ENCODE measurements around the gene RPL35.

Gene RPL35

DNA sequence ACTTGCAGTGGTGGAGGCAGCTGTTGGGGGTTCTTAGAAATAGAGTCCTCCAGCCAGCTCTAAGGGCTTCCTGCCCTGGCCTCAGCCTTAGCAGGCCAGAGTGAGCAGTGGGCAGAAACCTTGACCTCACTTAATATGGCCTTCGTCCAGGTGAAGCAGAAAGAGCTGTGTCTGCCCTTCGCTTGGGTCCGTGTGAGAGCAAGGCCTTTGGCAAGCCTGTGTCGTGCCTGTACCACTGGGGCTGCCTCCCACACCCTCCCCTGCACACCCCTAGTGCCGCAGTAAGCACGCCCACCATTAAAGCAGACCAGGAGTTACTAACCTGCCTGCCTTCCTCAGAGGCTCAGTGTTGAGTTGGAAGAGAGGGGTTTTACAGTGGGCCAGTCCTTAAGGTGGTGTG is 13.7 kb upstream of the RPL35 start:
- no peak for DNase-seq (ENCODE audit: low spot score)

GRCh38 chr9:124873664-124874063 is 11.9 kb upstream of the RPL35 start:
- DNase-seq (ENCODE audit: low spot score), result peak; percentile 74

DNA sequence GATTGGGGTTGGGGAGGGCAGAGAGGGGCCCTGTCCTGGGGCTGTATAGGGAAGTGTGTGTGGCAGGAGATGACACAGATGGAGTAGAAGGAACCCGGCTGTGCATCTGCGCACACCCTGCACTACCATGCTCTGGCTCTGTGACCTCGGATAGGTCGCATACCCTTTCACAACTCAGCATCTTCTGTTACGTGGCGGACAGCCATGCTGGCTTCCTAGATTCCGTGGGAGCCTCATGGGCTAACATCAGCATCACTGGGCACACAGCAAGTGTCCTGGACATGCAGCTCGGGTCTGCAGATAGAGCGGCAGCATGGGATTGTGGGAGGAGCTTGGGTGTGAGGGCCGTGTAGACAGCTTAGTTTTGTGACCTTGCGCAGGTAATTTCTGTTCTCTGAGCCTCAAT is 9.4 kb upstream of the RPL35 start:
- DNase-seq (ENCODE audit: low spot score), result no peak

DNA sequence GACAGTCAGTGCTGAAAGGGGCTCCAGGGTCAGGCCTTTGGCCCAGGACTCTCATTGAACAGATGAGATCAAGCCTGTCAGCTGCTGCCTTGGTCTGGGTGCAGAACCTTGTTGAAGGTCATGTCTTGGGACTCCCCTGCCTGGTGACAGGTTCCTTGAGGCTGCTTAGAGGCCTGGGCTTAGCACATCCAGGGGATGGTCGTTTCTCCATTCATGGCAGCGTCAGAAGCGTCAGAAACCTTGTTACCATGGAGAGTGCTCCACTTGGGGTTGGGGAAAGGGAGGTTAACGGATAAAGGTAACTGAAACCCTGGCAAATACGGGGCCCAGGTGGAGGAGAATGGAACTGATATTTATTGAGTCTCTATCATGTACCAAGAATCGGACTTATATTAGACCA is 9.0 kb upstream of the RPL35 start:
- DNase-seq (ENCODE audit: low spot score), result no peak

DNA sequence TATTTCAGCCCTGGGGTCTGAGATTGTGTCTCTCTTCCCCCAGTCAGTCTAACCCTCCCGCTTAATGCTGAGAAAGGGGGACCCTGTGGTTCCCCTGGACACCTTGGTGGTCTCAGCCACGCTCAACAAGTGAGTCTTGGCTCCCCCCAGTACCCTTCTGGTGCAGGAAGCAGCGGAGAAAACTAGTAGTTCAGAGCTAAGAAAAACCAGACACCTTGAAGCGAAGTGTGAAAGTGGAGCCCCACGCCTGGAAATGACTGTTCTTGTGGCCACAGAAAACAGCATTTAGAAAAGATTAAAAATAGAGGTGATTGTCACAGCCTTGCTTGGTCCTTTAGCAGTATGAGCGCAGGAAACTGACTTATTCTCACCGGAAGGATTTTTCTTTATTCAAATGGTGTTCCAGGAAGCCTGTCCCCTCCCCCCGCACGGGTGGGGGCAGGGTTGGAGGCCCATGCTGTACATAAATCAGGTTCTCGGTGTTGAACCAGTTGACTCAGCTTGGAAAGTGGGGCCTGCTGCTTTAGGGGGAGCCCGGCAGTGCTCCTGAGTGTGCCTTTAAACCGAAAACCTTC is 8.3 kb upstream of the RPL35 start:
- no peak for DNase-seq (ENCODE audit: low spot score)

- DNase-seq (ENCODE audit: low spot score), result no peak
Observed at GRCh38 chr9:124869466-124869985, 7.8 kb upstream of the RPL35 start.

- DNase-seq (ENCODE audit: low spot score), result peak; percentile 88
Observed at GRCh38 chr9:124868511-124869465, 7.0 kb upstream of the RPL35 start.

DNA sequence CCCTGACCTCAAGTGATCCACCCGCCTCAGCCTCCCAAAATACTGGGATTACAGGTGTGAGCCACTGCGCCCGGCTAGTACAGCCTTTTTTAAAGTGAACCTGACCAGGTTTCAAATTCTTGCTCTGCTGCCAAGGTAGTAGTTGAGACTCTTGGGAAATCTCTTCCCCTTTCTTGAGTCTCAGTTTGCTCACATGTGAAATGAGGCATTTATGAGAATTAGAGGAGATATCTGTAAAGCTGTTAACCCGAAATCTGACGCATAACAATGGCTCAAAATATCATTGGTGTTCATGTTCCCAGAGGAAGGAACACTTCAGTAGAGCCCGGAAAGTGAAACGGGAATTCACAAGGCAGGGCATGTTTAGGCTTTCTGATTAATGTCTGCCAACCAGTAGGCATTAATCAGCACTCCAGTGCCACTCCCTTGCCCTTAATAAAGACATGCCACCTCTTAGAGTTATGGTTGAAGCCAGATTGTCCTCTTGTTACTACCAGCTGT is 1.7 kb upstream of the RPL35 start:
- no peak for DNase-seq (ENCODE audit: low spot score)

GRCh38 chr9:124860582-124861341 is 995 bp downstream of the RPL35 start:
- no peak for DNase-seq (ENCODE audit: low spot score)

- DNase-seq (ENCODE audit: low spot score), result no peak
Observed at GRCh38 chr9:124859803-124860581, 1.8 kb downstream of the RPL35 start.

DNA sequence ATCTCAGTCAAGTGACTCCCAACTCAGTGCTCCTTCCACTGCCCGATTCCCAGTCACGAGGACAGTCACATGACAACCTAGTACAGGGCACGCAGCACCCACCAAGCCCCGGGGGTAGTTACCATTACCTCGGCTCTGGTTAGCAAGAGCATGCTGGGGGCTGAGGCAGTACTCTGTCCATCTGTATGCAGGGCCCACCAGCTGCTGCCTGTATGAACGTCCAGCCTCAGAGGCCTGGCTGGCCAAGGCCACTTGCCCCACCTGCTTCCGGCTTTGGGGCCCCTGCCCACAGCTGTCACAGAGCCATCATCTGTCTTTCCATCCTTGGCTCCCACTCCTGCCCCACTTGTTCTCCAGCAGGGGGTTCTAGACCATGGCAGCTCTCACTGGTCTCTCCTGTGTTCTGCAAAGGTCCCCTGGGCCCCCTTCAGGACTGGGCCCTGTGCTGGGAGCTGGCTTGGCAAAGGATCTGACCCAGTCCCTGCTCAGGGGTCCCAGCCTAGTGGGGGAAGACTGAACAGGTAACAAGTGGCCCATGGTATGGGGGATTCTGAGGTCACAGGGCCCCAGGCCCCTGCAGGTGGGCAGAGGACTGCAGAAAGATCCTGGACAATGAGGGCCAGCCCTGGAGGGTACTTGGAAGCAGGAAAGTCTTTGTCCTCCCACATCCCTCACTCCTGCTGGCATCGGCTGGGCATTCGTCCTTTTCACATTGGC is 3.3 kb downstream of the RPL35 start:
- DNase-seq (ENCODE audit: low spot score), result no peak

DNA sequence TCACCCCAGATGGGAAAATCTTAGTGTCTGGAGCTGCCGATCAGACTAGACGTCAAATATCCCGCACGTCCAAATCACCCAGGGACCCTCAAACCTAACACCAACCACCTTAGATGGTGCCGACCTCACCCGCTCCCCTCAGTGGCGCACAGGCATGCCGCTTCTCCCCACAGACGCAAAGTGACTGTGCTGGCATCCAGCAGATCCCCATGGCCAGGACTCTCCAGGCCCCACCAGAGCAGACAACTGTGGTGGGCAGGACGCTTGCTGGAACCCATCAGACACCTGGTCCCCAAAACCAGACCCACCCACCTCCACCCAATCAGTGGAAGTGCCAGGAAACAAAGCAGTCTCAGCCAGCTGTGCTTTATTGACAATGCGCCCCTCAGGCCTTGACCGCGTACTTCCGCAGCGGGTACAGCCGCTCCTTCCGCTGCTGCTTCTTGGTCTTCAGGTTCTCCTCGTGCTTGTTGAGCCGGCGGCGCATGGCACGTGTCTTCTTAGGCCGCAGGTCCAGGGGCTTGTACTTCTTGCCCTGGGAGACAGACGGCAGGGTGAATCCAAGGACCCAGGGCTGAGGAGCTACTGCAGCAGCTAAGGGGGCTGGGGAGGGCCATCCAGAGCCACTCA is 4.1 kb downstream of the RPL35 start:
- DNase-seq (ENCODE audit: low spot score), result no peak

DNA sequence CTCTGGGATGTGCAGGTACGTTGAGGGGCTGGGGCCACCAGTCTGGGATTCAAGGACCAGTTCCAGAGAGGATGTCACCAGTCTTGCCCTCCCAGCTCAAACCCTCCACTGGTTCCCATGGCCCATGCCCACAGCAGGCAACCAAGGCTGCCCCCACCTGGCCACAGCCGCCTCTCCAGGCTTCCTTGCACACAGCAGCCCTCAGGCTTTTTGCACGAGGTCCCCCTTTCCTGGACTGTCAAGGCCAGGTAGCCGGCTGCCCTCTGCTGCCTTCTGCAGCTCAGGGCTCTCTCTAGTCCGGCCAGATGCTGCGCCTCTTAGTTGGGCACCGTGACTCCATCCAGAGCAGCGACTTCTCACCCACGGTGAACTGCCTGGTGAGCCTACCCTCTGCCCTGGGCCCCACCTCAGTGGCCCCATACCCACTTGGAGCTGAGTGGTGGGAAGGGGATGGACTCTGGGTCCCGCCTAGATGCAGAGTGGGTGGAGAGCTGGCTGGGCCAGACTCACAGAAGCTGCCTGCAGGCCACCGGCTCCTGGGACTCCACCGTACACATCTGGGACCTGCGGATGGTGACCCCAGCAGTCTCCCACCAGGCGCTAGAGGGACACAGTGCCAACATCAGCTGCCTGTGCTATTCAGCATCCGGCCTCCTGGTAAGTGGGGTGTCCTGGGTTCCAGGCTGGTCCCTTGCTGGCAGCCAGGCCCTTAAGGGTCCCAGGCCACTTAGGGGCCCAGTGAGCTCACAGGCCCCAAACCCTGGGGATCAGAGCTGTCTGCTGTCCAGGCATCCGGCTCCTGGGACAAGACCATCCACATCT is 5.6 kb downstream of the RPL35 start:
- DNase-seq (ENCODE audit: low spot score), result peak; percentile 78

DNA sequence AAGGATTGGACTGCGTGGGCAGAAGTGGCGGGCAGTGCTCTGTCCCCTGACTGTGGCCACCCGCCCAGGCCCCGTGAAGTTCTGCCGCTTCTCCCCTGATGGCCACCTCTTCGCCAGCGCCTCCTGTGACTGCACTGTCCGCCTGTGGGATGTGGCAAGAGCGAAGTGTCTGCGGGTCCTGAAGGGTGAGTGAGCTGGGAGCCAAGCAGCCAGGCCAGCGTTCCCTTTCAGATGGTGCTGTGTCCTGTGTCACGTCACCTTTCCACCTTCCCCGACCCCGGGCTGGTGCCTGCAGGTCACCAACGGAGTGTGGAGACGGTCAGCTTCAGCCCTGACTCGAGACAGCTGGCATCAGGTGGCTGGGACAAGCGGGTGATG is 6.2 kb downstream of the RPL35 start:
- no peak for DNase-seq (ENCODE audit: low spot score)

DNA sequence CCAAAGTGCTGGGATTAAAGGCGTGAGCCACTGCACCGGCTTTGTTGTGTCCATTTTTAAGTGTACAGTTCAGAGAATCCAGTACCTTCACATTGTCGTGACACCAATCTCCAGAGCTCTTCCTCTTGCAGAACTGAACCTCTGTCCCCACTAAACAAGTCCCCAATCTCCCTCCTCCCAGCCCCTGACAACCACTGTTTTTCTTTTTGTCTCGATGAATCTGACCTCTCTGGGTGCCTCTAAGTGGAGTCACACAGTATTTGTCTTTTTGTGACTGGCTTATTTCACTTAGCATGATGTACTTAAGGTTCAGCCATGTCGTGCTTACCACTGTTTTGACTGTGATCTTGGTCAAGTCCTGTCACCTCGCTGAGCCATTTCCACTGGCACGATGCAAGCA is 6.9 kb downstream of the RPL35 start:
- DNase-seq (ENCODE audit: low spot score), result no peak

DNA sequence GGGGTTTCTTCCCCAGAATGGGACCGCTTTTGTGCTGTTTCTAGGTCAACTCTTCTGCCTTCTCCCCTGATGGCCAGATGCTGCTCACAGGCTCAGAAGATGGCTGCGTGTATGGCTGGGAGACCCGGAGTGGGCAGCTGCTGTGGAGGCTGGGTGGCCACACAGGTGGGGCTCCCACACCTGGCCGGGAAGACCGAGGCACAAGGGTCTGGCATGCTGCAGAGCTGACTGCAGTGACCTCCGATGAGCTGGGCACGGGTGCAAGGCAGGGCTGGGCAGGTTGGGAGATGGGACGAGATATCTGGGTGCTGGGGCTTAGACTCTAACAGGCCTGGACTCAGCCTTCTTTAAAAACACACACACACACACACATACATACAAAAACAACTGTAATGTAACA is 7.6 kb downstream of the RPL35 start:
- DNase-seq (ENCODE audit: low spot score), result no peak

GRCh38 chr9:124853605-124854143 is 8.1 kb downstream of the RPL35 start:
- no peak for DNase-seq (ENCODE audit: low spot score)

DNA sequence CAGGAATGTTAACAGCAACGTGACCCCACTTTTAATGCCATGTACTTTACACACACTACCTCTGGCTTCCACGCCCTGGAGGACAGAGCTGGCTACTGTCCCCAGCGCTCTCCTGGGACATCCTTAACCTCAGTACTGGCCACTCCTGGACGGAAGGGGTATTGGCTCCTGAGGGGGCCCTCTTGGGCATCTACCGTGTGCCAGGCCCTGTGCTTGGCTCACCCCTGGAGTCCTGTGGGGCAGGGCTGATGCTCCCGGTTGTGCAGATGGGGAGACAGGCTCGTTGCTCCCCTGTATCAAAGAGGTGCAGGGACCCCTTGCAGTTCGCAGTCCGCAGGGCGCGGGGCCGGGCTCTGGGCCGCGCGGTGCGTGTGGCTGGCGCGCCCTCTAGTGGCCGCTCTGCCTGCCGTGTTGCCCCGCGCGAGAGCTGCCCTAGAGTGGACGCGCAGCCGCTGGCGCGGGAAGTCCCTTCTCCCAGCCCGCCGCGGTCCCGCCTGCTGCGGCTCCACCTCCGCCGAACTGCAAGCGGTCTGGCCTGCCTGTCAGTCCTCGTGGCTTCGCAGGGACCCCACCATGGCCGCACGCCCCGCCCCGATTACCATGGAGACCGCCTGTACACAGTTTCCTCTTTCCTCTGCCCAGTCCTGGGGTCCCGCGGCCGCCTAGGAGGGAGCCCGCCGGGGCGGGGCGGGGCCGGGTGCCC is 8.8 kb downstream of the RPL35 start, which contains the start of gene WDR38:
Gene WDR38 (plus strand): TSS at position 632 of the 703 bp plus-strand sequence. CDS start 72 bp downstream, outside the sequence.
- DNase-seq (ENCODE audit: low spot score), result peak; percentile 86
